Panc1 (cell line): ENCODE measurements around the gene PTPRO. TPM values are rescaled to one million over a fixed set of nuclear protein-coding genes. Genes with fewer than 3 reads are reported as not detected.

Experiments used
- ATAC-seq: fragments of 200-7000 bp; cut with Tn5 transposase; 2 replicates; pipeline ENCODE4 v1.9.1; 2020; ENCODE audit warnings: mild to moderate bottlenecking, moderate library complexity
- BruUV-seq: library from RNA; stranded (reverse); fragments of 400-500 nt; replicated peaks from 2 replicates; lab custom pipeline; 2021; lab: Mats Ljungman, UMichigan
- CTCF ChIA-PET: fragments of 300-600 bp; sonication (Branson Sonifier 250); formaldehyde crosslinking; loops from one replicate; lab custom pipeline; 2022; ENCODE audit warnings: antibody characterized with exemption; lab: Charles Lee
- POLR2A ChIA-PET: fragments of 300-600 bp; sonication (Branson Sonifier 250); formaldehyde crosslinking; loops from one replicate; lab custom pipeline; 2022; ENCODE audit warnings: antibody characterized with exemption; lab: Charles Lee
- DNase-seq: peaks from one replicate; pipeline ENCODE4 v3.0.0-alpha.2; 2010; ENCODE audit warnings: low read depth, low spot score
- H3K27ac ChIP-seq: 2 replicates; pipeline ENCODE4 v1.5.1; 2011; ENCODE audit warnings: mild to moderate bottlenecking, low read length, inconsistent platforms
- H3K27me3 ChIP-seq: fragments of 200-500 bp; sonication (Bioruptor generic); 2 replicates; pipeline ENCODE4 v1.6.0; 2014; ENCODE audit warnings: low read length, inconsistent platforms; ENCODE audit not compliant: control insufficient read depth, insufficient read depth
- H3K36me3 ChIP-seq: fragments of 200-500 bp; sonication (Bioruptor generic); 2 replicates; pipeline ENCODE4 v1.5.1; 2014; ENCODE audit warnings: inconsistent platforms, mild to moderate bottlenecking, low read length, moderate library complexity; ENCODE audit not compliant: control insufficient read depth, insufficient read depth
- H3K4me1 ChIP-seq: 2 replicates; pipeline ENCODE4 v1.5.1; 2011; ENCODE audit warnings: inconsistent platforms, mild to moderate bottlenecking, low read length, moderate library complexity; ENCODE audit not compliant: control insufficient read depth, insufficient read depth
- H3K4me3 ChIP-seq, 2 experiments: 2 replicates each; pipeline ENCODE4 v1.5.1; 2011 to 2012; ENCODE audit warnings: low read depth in 2 of 2, low read length in 2 of 2, mild to moderate bottlenecking in 2 of 2, inconsistent platforms in 1 of 2, moderate library complexity in 1 of 2
- H3K9me3 ChIP-seq: fragments of 200-500 bp; sonication (Bioruptor generic); 2 replicates; pipeline ENCODE4 v1.5.1; 2014; ENCODE audit warnings: low read depth, mild to moderate bottlenecking, inconsistent platforms, low read length, moderate library complexity; ENCODE audit not compliant: control insufficient read depth, insufficient read depth
- POLR2AphosphoS5 ChIP-seq: IDR thresholded peaks from 2 replicates; pipeline ENCODE4 v1.6.1; 2012; ENCODE audit warnings: mild to moderate bottlenecking, low read depth, low read length, moderate library complexity
- SIN3A ChIP-seq: IDR thresholded peaks from 2 replicates; pipeline ENCODE4 v1.6.1; 2012; ENCODE audit warnings: low read depth, mild to moderate bottlenecking, low read length, moderate library complexity, borderline replicate concordance; ENCODE audit not compliant: insufficient read depth
- TCF7L2 ChIP-seq: IDR thresholded peaks from 2 replicates; pipeline ENCODE4 v1.6.1; 2011; ENCODE audit warnings: mild to moderate bottlenecking, low read depth, low read length, inconsistent platforms
- in situ Hi-C: cut with HindIII; loops from 2 replicates; pipeline ENCODE4 v1.10.0; 2016; ENCODE audit warnings: low sequenced_read_pairs, low pct_unique_long_range_greater_than_20kb
- intact Hi-C: fragments of 100-400 bp; cut with micrococcal nuclease; formaldehyde crosslinking; loops from one replicate; pipeline ENCODE4 v1.10.0; 2022; ENCODE audit not compliant: unreplicated experiment
- total RNA-seq: library from RNA; stranded (reverse); gene quantifications from one replicate; pipeline ENCODE4 v1.2.1, GENCODE V29; 2021; ENCODE audit not compliant: unreplicated experiment
- TF ChIP-seq, protein P1 (sequence below): fragments of 450-650 bp; IDR thresholded peaks from 2 replicates; pipeline ENCODE4 v1.5.1; 2017; ENCODE audit warnings: mild to moderate bottlenecking
- TF ChIP-seq, protein P2 (sequence below), 2 experiments: IDR thresholded peaks; 2 replicates each; pipeline ENCODE4 v1.6.1; 2011 to 2012; ENCODE audit warnings: low read depth in 2 of 2, control low read depth in 1 of 2, low read length in 1 of 2, mild to moderate bottlenecking in 1 of 2, moderate library complexity in 1 of 2; ENCODE audit not compliant: insufficient read depth in 1 of 2

PTPRO gene
- total RNA-seq, 1 experiment from 2014 or later: not detected

DNA sequence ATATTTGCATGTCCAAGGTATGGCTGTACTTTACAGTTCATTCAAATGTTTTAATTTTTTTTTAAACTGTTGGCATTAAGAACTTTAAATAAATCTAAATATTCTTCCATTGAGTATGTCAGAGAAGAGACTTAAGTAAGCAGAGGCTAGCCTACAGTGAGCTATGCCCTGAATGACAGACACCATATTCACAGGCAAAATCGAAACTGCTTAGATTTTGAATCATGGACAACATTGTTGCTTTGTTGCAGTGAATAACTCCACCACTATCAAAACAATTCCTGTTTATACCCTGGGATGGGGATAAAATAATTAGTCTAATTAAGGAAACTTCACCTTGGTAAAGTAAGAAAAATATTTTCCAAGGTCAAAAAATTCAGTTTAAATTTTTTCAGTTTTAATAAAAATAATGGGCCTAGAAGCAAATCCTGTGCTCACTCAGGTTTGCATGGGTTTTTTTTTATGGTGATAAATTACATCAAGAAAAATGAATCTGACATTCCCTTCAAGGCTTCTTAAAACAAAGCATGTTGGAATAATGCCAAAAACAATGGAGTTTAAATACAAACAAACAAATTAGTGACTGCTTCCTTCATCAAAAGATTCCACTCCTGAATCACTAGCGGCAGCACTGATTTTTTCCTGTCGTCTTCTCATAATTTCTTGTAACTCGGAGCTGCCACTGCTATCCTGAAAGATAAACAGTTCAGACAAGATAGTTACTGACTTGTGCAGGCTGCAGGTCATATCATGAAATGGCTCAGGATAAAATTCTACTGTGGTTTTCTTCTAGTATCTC, 298.6 kb downstream of the PTPRO start:
- BruUV-seq: no TSS peak
- ATAC-seq: no peak
- Histone ChIP-seq H3K4me3 (no peak overlapping the region), H3K9me3 (no peaks in the 10 kb centered on the region), H3K36me3 (peaks cover 4% of the 10 kb centered on the region; the same call in 1 of the 2 replicates), H3K27ac (no peak overlapping the region), H3K27me3 (no peaks in the 10 kb centered on the region), H3K4me1 (no peaks in the 10 kb centered on the region)
- no peak for TF ChIP-seq POLR2AphosphoS5
- TF ChIP-seq, protein P1, sequence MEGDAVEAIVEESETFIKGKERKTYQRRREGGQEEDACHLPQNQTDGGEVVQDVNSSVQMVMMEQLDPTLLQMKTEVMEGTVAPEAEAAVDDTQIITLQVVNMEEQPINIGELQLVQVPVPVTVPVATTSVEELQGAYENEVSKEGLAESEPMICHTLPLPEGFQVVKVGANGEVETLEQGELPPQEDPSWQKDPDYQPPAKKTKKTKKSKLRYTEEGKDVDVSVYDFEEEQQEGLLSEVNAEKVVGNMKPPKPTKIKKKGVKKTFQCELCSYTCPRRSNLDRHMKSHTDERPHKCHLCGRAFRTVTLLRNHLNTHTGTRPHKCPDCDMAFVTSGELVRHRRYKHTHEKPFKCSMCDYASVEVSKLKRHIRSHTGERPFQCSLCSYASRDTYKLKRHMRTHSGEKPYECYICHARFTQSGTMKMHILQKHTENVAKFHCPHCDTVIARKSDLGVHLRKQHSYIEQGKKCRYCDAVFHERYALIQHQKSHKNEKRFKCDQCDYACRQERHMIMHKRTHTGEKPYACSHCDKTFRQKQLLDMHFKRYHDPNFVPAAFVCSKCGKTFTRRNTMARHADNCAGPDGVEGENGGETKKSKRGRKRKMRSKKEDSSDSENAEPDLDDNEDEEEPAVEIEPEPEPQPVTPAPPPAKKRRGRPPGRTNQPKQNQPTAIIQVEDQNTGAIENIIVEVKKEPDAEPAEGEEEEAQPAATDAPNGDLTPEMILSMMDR: no peak
- no peak for TF ChIP-seq SIN3A
- DNase-seq: no peak
- POLR2A ChIA-PET: interaction anchor here (0.5 kb wide), 1 partner anchor 40 kb away, joined by 10 read pairs; no protein-coding TSS in a partner anchor
- CTCF ChIA-PET: no interaction called here
- intact Hi-C loops: no loop called here
- in situ Hi-C loops: no loop called here

DNA sequence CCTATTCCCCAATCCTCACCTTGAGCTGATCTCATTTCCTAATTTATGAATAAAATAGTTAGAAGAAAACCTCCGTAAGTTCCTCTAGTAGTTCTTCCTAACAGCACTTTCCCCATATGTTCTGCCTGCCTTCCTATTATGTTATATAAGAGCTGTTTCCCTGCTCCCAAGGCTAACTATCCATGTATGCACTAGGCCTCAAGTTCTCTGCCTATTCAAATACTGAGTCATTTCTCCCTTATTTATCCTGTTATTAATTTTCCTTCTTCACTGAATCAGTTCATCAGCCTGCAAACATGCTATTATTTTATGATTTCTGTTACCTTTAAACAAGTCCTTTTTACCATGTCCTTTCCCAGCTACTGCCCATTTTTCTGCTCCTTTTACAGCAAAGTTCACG, 302.8 kb downstream of the PTPRO start:
- CTCF ChIA-PET: no interaction called here
- in situ Hi-C loops: no loop called here
- intact Hi-C loops: no loop called here

More for the DNA sequence above, 302.8 kb downstream of the PTPRO start:
- no peak overlapping the region for H3K4me3 ChIP-seq
- POLR2A ChIA-PET: no interaction called here
- peaks cover 4% of the 10 kb centered on the region; the same call in 1 of the 2 replicates for H3K36me3 ChIP-seq
- ATAC-seq: no peak
- TF ChIP-seq, protein P2, sequence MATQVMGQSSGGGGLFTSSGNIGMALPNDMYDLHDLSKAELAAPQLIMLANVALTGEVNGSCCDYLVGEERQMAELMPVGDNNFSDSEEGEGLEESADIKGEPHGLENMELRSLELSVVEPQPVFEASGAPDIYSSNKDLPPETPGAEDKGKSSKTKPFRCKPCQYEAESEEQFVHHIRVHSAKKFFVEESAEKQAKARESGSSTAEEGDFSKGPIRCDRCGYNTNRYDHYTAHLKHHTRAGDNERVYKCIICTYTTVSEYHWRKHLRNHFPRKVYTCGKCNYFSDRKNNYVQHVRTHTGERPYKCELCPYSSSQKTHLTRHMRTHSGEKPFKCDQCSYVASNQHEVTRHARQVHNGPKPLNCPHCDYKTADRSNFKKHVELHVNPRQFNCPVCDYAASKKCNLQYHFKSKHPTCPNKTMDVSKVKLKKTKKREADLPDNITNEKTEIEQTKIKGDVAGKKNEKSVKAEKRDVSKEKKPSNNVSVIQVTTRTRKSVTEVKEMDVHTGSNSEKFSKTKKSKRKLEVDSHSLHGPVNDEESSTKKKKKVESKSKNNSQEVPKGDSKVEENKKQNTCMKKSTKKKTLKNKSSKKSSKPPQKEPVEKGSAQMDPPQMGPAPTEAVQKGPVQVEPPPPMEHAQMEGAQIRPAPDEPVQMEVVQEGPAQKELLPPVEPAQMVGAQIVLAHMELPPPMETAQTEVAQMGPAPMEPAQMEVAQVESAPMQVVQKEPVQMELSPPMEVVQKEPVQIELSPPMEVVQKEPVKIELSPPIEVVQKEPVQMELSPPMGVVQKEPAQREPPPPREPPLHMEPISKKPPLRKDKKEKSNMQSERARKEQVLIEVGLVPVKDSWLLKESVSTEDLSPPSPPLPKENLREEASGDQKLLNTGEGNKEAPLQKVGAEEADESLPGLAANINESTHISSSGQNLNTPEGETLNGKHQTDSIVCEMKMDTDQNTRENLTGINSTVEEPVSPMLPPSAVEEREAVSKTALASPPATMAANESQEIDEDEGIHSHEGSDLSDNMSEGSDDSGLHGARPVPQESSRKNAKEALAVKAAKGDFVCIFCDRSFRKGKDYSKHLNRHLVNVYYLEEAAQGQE (IDR thresholded peaks at IDR 0.05; ENCODE audit: insufficient read depth in 1 of 2, low read depth in 2 of 2, low read length in 1 of 2): no peak
- no peak for TF ChIP-seq TCF7L2
- TF ChIP-seq, protein P1: no peak
- TF ChIP-seq POLR2AphosphoS5: no peak
- no peak for TF ChIP-seq SIN3A
- H3K27ac ChIP-seq: no peak overlapping the region
- no peaks in the 10 kb centered on the region for H3K27me3 ChIP-seq
- no TSS peak for BruUV-seq
- H3K9me3 ChIP-seq: no peaks in the 10 kb centered on the region
- no peak for DNase-seq
- H3K4me1 ChIP-seq: peaks cover 10% of the 10 kb centered on the region; the same call in 1 of the 2 replicates
